NOMO-1 (cell line): ENCODE measurements around the gene DMAC2.
A peak's percentile ranks its signal among the peaks of the same experiment; 100 is the strongest.
"Not testable (repeated sequence)": the region's sequence is repeated elsewhere in the genome, so short reads cannot be mapped to it uniquely, and the experiment has no call there.

ENCODE experiments used
- DNase-seq, 2 experiments: peaks; one replicate each; lab custom pipeline; 2025; ENCODE audit not compliant: unreplicated experiment in 2 of 2; lab: John Stamatoyannopoulos, UW

DMAC2 gene

DNA sequence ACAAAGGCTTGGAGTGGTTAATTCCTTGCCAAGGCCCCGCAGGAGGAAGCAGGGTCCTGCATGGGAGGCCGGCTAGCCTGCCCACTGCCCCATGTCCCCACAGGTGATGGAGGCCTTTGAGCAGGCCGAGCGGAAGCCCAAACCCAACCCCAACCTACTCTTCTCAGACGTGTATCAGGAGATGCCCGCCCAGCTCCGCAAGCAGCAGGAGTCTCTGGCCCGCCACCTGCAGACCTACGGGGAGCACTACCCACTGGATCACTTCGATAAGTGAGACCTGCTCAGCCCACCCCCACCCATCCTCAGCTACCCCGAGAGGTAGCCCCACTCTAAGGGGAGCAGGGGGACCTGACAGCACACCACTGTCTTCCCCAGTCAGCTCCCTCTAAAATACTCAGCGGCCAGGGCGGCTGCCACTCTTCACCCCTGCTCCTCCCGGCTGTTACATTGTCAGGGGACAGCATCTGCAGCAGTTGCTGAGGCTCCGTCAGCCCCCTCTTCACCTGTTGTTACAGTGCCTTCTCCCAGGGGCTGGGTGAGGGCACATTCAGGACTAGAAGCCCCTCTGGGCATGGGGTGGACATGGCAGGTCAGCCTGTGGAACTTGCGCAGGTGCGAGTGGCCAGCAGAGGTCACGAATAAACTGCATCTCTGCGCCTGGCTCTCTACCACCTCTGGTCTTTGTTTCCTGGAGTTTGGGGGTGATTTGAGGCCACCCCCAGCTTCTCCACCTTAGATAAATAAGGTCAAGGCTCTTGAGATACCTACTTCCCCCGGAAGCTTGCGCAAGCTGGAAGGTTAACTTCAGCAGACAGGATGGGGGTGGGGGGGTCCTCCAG is 15.2 kb downstream of the DMAC2 start:
- DNase-seq, result peak; percentile 66 to 70

DNA sequence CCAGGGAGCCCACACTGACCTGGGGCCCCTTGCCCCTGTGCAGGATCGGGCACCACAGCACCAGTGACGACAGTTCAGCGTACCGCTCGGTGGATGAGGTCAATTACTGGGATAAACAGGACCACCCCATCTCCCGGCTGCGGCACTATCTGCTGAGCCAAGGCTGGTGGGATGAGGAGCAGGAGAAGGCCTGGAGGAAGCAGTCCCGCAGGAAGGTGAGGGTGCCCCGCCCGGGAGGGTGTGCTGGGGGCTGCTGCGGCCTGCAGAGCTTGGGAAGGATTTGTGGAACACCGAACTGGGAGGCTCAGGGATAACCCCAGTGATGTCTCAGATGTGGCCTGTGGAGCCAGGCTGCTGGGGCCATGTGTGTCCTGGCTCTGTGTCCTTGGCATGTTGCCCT is 16.8 kb downstream of the DMAC2 start:
- DNase-seq, result no peak

DNA sequence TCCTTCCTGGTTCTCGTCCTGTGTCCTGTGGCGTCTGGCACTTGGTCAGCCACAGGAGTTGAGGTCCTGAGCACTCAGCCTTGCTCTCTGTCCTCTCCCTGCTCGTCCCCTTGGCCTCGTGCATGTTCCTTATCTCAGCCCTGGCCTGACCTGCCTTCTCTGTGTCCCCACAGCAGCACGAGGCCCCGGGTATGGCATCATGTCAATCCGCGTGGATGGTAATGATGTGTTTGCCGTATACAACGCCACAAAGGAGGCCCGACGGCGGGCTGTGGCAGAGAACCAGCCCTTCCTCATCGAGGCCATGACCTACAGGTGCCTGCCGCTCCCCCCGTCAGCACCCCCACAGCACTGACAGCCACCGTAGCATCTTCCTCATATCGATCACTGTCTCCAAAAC is 17.3 kb downstream of the DMAC2 start:
- no peak for DNase-seq

DNA sequence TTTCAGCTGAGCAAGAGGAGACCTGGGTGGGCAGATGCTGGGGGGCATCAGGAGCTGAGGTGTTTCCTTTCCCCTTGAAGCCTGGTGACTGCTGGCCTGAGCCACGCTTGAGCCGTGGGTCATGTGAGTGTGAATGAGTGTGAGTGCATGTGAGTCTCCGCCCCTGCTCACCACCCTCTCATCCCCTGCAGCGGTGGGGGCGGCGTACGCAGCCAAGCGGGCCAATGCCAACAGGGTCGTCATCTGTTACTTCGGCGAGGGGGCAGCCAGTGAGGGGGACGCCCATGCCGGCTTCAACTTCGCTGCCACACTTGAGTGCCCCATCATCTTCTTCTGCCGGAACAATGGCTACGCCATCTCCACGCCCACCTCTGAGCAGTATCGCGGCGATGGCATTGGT is 17.7 kb downstream of the DMAC2 start:
- no peak for DNase-seq

DNA sequence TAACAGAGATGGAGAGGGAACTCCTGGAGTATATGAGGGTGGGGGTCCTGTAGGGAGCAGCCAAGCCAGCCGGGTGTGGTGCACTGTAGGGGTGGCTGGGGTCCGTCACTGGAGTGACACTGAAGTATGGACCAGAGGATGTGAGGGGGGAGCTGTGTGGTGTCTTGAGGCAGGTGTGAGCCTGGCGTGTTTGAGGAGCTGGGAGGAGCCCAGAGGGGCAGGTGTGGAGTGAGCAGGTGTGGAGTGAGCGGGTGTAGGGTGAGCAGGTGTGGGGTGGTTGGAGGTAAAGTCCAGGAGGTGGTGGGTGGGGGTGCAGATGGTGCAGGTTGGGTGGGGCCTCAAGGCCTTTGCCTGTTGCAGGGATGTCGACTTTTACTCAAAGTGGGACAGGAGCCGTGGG is 18.4 kb downstream of the DMAC2 start:
- no peak for DNase-seq

DNA sequence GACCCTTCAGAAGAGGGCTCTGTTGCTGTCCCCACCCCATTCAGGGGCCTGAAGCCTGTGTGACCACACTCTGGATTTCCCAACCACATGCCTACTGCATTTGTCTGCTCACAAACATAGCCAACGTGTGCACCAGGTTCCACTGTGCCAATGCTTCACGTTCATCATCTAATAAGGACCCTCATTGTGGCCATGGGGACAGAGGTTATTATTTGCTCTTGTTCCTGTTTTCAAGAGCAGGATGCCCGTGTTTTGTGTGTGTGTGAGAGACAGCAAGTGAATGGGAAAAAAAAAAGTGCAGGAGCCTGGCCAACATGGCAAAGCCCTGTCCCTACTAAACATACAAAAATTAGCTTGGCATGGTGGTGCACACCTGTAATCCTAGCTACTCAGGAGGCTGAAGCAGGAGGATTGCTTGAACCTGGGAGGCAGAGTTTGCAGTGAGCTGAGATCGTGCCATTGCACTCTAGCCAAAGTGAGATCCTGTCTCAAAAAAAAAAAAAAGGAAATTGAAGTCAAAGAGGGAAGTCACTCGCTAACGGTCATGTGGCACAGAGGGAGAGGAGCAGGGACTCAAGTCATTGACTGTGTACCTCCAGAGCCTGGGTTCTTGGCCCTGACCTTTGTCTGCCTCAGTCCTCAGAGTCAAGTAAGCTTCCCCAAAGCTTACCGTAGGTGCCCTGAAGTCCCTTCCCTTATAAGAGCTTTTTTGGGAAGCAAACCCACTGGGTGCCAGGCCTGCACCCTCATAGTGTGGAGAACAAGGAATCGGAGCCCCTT is 19.4 kb downstream of the DMAC2 start:
- peak; percentile 65 to 80 for DNase-seq

DNA sequence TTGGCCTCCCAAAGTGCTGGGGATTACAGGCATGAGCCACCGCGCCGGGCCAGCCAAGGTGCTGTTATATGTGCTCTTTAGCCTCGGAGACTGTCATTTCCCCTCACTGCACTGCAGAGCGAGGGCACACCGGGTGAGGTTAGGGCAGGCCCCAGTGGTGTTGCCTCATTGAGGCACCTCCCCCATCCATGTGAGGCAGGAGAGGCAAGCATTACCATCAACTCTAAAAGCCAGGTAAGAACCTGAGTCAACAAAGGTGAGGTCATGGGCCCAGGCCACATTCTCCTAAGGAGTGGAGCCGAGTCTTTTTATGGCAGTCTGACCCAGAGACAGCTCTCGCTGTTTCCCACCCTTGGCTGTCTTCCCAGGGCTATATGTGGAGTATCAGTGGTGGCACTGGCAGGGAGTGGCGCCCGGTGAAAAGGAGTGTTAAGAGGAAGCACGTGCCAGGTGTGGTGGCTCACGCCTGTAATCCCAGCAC is 23.5 kb downstream of the DMAC2 start:
- peak; percentile 26 to 37 for DNase-seq

DNA sequence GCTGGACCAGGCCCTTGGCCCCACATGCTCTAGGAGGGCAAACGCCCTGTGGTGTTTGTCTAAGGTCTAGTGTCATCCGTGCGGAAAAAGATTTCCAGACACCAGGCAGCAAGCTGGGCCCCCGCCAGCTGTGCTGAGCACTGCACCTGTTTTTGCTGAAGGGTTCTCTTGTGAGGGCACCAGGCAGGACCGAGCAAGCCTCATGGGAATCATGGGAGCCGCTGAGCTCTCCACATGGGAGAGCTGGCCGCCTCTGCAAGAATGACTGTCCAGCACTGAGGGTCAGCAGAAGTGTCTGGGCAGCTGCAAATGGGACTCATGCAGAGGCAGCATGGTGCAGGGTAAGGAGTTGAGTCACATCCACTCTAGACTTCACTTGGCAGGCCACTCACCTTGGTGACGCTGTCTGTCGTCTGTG is 24.5 kb downstream of the DMAC2 start:
- DNase-seq, result no peak

DNA sequence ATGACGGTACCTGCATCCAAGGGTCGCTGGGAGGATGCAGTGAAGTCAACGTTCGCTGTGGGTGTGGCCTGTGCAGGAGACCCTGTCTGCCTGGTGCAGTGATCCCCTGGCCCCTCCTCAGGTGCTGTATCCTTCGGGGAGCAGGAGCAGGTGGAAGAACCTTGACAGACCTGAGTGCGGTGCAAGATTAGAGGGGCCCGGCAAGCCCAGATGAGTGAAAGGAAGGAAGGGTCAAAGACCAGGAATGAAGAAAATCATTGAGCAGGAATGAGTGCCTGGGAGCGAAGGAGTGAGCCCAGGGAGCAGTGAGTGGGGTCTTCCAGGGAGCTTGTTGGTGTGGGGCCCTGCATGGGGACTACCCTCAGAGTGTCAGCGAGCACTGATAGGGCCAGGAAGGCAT is 25.3 kb downstream of the DMAC2 start:
- DNase-seq, result no peak

DNA sequence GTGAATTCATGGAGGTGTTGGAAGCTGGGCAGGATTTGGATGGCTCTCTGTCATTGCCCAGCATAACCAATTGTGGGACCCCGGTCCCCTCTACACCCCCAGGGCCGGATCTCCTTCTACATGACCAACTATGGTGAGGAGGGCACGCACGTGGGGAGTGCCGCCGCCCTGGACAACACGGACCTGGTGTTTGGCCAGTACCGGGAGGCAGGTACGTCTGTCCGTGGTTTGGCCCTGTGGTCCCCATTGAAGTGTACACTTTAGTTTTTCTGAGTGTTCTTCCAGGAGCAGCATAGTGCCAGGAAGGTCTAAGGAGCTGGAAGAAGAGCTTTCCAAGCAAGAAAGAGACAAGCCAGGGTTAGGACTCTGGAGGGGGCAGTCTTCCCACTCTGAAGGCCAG is 25.8 kb downstream of the DMAC2 start:
- no peak for DNase-seq

DNA sequence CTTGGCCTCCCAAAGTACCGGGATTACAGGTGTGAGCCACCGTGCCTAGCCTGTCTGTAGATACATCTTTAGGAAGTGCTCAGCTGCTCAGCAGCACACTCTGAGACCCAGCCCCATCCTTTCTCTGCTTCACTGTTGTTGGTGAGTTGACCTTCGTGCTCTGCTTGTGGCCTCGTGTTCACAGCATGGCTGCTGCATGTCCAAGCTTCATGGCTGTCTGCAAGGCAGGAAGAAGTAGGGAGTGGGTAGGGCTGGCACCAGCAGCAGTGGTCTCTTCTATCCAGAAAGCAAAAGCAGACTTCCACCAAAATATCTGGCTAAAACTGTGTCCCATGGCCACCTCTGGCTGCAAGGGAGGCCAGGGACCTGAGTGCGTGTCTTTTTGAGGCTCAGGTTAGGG is 26.8 kb downstream of the DMAC2 start:
- DNase-seq, result no peak

DNA sequence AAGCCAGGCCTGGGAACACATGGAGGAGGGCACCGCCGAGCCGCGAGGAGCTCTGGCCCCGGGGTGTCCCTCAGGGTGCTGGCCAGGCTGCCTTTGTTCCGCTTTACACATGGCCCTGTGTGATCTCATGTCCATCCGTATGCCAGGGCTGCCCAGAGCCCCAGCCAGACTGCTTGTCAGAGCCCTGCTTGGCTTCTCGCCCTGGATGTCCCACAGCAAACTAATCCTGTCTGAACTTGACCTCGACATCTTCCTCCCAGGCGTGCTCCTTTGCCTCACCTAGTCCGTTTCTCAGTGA is 27.8 kb downstream of the DMAC2 start:
- DNase-seq, result no peak

DNA sequence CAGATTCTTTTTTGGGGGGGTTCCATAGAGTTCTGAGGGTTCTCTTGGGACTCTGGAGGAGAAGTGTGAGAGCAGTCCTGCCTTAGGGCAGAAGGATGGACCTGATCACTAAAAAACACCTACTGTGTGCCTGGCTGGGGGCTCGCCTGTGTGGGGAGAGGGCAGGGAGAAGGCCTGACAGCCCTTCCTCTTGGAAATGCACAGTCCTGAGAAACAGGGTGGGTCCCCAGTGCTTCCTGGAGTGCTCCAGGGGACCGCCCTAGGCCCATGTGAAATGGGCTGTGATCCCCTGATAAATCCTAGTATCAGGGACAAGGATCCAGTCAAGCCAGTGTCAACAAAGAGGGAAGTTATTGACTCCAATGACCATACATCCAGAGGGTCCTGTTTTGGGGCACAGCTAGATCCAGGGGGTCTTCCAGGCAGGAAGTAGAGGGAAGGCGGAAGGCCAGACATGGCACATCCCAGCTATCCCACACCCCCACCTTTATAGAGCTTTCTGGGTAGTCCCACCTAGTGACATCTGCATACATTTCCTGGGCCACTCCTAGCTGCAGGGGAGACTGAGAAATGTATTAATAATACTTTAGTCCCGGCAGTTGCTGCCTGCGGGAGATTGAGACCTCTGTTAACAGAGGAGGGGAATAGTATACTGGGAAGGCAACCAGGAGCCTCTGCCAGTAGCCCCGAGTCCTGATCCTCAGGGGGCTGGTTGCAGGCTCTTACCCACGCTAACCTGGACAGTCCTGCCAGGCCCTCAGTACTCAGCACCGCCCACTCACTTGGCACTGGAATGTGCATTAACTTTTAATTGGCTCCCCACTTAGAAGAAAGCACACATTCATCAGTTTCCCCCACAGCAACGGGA is 28.4 kb downstream of the DMAC2 start:
- DNase-seq, result no peak

DNA sequence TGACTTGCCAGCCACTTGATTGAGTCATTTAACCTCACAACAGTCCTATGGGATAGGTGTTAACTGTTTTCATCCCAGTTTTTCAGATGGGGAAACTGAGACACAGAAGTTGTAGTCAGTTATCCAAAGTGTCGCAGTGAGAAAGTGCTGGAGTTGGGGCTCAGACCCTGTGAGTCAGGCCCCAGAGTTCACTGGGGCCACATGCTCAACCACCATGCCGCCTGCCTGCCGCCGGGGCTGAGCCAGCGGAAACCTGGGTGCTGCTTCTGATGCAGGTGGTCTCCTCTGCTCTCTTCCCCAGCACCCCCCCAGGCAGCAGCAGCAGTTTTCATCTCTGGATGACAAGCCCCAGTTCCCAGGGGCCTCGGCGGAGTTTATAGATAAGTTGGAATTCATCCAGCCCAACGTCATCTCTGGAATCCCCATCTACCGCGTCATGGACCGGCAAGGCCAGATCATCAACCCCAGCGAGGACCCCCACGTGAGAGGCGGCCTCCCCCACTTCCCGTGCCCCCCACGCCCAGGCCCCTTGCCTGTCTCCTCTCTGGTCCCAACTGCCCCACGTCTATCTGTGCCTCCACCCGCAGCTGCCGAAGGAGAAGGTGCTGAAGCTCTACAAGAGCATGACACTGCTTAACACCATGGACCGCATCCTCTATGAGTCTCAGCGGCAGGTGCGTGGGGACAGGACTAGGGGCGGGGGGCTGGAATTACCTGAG is 29.2 kb downstream of the DMAC2 start:
- no peak for DNase-seq

DNA sequence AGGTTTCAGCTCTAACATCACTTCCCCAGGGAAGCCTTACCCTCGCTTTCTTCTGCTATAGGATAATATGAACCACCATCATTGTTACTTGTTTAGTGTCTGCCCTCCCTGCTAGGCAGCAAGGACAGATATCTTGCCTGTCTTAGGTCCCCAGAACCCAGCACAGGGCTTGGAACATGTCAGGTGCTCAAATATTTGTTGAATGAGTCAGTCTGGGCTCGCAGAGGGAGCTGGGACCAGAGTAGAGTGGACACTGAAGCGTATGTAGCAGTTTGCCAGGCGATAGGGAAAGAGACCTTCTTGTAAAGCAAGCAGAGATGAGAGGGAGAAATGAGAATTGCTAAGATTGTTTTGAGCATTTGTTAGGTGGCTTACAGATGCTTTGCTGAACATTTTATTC is 30.4 kb downstream of the DMAC2 start:
- DNase-seq, result no peak

DNA sequence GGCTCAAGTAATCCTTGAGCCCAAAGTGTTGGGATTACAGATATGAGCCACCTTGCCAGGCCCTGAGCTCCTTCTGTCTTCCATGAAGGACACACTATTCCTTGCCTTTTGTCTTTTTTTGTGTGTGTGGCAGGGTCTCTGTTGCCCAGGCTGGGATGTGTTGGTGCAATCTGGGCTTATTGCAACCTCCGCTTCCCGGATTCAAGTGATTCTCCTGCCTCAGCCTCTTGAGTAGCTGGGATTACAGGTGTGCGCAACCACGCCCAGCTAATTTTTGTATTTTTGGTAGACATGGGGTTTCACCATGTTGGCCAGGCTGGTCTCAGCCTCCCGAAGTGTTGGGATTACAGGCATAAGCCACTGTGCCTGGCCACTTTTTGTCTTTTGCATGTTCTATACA is 30.9 kb downstream of the DMAC2 start:
- not testable (repeated sequence) for DNase-seq

DNA sequence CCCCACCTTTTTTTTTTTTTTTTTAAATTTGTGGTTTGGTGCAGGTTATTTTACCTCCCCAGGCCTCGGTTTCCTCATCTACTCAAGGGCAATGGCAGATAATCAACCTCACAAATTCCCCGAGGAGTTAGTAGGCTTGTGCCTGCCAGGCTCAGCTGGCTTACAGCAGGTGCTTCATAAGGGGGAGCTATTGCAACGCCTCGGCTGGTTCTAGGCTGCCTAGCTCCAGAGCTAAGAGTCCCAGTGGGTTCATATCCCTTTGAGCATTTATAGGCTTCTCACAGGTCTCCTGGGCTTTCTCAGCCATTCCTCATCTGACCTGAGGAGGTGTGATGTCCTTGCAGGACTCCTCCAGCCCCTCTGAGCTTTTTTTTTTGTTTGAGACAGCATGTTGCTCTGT is 31.5 kb downstream of the DMAC2 start:
- peak; percentile 41 to 56 for DNase-seq

DNA sequence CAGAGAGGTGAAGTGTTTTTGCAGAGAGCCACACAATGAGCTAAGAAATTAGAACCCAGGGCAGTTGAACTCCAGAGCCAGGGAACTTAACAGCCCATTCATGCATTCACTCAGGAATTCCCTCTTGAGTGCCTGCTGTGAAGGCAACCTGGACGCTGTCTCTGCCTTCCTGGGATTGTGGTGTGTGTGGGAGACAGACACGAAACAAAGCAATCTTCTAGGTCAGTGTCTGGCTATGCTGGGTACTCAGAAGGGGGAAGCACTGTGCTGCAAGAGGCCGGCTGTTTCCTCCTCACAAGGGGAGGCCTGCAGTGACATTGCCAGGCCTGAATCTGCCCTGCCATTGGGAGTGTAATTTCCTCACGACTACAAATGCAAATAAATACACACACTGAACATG is 32.4 kb downstream of the DMAC2 start:
- DNase-seq, result peak; percentile 44 to 74

DNA sequence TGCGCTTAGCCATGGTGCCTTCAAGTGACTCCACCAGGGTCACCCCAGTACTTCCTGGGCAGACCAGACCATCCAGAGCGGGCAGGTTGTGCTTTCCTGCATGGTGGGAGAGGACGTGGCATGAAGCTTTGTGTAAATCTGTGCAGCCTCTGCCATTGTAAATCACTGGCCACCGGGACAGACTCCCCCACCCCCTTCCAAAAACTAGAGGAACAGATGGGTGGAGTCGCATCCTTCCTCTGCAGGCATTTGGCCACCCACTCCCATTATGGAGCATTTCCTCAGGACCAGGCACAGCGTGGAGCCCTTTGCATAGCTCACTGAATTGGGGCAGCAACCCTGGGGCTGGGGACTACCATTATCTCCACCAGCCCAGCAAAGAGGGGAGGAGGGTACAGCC is 33.9 kb downstream of the DMAC2 start:
- no peak for DNase-seq

DNA sequence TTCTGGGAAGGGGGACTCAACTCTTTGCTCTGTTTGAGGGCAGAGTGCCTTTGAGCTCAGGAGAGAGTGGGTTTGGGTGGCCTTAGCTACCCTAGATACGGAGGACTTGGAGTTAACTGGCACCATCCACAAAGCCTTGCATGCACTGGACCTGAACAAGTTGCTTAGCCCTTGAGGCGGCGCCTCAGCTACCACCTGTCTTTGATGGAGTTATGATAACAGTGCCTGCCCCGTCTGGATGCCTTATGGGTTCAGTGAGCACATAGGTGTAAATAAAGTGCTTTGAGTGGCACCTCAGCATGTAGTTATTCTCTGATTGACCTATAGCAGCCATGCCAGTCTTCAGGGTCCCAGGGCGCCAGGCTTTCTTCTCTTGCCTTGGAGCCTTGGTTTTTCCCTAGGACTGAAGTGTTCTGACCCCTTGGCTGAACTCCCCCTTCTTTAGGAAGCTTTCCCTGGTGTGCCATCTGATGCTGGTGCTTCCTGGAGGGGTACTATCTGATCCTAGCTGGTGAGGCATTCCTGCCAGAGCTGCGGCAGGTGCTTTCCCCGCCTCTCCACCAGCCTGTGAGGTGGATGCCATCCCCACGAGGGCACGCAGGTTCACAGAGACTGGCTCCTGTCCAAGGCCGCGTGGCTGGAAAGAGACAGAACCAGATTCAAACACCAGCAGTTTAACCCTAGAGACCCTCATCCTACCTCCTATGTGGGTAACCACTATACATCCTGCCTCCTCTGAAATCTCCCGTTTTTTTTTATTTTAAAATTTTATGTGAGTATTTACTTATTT is 36.3 kb downstream of the DMAC2 start:
- no peak for DNase-seq
